ENCODE data around the gene OR2V2.
"Not testable (repeated sequence)": the region's sequence is repeated elsewhere in the genome, so short reads cannot be mapped to it uniquely, and the experiment has no call there.

Gene OR2V2

GRCh38 chr5:181118369-181118768, 29.0 kb upstream of the OR2V2 start:
- no peak for DNase-seq

GRCh38 chr5:181119105-181119504, 28.3 kb upstream of the OR2V2 start:
- DNase-seq, result no peak

DNA sequence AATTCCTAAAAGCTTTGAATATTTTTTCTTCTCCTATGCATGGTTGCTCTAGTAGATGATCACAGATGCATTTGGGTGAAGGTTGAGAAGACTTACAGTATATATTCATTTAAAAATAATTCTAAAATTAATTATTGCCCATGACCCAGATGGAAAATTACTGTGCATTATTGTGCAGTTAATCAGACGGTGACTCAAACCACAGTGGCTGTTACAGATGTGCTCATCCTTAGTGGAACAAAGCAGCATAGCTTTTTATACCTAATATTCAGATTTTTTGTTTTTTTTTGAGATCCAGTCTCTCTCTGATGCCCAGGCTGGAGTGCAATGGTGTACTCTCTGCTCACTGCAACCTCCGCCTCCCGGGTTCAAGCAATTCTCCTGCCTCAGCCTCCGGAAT, 27.1 kb upstream of the OR2V2 start:
- DNase-seq, result no peak

DNA sequence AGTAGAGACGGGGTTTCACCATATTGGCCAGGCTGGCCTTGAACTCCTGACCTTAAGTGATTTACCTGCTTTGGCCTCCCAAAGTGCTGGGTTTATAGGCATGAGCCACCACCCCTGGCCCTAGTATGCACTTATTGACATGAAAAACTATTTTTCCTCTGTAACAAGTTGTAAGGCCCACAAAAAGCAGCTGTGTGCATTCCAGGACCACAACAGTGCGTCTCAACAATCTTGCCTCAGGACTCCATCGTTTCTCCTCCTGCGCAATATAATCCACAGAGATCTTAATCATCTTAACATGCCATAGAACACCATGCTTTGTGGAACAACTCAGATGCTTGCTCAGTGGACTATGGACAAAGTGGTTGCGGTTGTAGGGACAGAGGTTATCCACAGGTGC, 26.6 kb upstream of the OR2V2 start:
- no peak for DNase-seq

DNA sequence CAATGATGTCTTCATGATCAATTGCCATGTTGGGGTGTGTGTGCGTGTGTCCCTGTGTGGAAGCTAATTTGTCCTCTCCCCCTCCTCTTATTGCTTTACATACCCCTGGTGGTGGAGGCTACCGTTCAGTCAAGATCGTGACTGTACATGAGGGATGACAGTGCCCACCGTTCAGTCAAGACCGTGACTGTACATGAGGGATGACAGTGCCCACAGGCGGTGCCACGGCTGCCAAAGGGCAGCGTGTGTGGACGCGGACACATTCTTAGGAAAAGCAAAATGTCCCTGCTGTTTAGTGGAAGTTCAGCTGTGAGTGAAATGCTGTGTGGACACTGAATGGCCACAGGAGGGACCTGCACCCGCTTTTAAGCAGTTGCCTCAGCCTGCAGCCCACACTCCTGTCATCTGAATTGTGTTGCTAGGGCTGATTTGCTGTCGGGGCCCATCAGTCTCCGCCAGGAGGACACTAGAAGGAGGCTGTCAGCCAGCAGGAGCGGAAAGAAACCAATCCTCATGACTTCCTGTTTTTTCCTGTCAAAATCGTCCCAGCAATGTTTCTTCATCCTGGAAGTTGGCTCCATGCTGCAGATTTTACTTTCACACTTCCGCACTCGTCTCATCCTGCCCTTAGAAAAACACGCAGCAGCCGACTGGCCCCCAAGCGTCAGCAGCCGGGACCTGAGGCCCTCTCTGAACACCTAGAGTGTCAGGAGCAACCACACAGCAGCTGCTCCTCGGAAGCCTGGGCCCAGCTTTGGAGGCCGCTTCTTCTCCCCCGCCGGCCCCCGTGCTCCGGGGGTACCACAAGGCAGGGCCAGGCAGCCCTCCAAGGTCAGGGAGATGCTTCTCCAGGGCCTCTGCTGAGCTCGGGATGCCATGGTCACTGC, 25.5 kb upstream of the OR2V2 start:
- DNase-seq, result no peak

DNA sequence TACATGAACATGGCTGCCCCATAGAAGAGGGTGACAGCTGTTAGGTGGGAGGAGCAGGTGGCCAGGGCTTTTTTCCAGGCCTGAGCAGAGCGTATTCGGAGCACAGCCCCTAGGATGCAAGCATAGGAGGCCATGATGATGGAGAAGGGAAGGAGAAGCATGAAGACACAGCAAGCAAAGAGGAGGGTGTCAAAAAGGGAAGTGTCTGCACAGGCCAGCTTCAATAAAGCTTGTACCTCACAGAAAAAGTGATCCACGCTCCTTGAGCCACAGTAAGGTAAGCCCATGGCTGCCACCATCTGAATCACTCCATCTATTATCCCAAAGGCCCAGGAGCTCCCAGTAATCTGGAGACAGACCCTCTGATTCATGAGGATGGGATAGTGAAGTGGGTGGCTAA, 22.9 kb upstream of the OR2V2 start:
- DNase-seq, result no peak

GRCh38 chr5:181126841-181127240, 20.5 kb upstream of the OR2V2 start:
- no peak for DNase-seq

DNA sequence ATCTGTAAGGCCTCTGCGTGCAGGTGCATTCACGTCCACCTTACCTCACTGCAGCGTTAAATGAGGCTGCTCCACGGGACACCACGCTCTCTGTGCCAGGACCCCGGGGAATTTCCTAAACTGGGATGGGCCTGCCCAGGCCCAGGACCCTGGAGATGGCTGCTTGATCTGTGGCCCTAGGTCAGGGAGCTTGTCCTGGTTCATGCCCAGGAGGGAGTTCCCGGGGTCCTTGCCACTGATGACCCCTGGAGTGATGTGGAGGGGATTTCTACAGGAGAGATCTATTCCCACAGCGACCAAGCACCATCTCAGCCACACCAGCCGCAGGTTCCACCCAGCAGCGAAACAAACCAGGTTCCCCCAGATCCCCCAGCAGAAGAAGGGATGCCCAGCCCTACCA, 19.9 kb upstream of the OR2V2 start:
- no peak for DNase-seq

DNA sequence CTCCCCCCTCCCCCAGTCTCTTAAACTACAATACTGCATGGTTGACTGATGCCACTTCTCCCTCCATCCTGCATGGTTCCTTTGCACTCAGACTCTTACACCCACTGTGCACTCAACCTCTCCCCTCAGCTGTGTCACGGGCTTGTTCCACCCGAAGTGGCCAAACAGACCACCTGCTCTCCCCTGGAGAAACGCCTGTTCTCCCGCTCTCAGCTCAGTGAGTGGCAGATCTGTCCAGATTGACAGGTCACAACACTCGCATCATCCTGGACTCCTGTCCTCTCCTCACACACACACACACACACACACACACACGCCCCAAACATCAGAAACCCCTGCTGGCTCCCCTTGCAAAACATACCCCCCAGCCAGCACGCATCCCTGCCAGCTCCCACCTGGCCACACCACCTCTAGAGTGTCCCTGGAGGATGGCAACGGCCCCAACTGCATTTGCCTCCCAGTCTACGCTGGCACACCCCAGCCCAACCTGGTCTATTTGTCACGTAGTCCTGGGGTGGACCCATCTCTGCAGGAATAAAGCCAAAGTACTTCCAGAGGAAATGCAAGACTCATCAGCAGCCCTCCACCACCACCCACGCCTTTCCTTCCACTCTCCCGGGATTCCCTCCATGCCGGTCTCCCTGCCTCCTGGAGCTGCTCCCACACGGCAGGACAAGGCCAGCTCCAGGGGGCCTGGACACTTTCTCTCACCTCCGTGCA, 19.3 kb upstream of the OR2V2 start:
- DNase-seq, result peak; percentile 52

GRCh38 chr5:181129601-181130000, 17.8 kb upstream of the OR2V2 start:
- DNase-seq, result no peak

DNA sequence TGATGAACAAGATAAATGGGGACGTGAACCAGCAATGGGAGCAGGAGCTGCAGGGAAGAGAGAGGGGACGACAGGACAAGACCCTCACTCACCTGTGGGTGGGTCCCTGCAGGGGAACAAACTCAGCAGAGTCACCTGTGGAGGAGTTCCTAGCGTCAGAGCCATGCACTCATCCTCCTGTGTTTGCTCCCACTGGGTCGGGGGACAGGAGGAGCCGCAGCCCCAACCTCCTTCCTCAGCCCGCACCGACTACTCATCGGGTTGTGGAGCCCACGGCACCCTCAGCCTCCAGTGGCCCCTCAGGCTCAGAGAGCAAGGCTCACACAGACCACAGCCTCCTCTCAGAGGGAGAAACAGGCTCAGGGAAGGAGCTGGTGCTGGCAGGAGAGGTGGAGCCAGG, 17.3 kb upstream of the OR2V2 start:
- not testable (repeated sequence) for DNase-seq

DNA sequence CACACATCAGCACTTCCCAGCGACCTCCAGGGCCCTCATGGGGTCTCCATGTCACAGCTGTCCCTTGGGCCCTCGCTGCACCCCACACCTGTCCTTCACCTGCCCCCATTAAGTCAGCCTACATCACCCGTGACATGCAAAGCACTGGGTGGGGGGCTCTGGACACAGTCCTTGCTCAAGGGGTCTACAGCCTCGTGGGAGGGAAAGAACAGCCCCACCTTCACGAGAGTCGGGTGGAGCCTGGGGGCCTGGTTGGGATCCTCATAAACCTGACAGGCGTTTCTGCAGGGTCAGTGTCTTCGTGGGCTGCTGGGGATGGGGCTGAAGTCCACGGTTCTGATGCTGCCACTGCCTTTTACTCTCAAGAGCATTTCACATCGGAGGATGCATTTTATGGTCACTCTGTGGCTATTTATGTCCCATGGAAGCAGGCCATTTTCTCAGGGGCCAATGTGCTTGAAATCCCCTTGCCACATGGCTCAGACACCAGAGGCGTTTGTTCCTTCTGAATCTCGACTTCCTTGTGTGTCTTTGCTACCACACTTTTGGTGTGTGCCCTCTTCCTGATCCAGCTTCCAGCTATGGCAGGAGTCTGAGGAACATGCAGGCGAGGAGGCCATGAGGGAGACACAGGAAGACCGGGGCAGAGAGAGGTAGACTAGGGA, 16.4 kb upstream of the OR2V2 start, which contains the start of gene OR2V1:
TSS of gene OR2V1 (minus strand) at position 338 of the 665 bp plus-strand sequence. CDS start 5,865 bp downstream, outside the sequence.
- no peak for DNase-seq

GRCh38 chr5:181131514-181131913, 15.9 kb upstream of the OR2V2 start:
- DNase-seq, result no peak

GRCh38 chr5:181133083-181133482, 14.3 kb upstream of the OR2V2 start:
- DNase-seq, result no peak

GRCh38 chr5:181133610-181134231, 13.7 kb upstream of the OR2V2 start:
- no peak for DNase-seq

DNA sequence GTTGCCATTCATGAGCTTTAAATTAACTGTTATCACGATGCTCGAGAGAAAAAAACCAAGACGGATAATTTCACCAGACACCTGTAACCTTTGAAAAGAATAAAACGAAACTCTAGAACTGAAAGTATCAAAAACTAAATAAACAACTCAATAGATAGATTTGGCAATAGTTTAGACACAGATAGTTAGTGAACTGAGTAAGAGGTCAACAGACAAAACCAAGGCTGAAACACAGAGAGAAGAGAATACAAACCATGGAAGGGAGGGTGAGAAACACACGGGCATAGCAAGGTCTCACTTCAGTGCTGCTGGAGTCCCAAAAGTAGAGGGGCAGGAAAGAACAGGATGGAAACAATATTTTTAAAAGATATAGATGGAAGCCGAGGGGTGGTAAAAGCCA, 13.1 kb upstream of the OR2V2 start:
- no peak for DNase-seq

- DNase-seq, result no peak
These were observed 10.9 kb upstream of the OR2V2 start for GRCh38 chr5:181136361-181136955.

GRCh38 chr5:181138258-181138657, 9.1 kb upstream of the OR2V2 start:
- no peak for DNase-seq

GRCh38 chr5:181140766-181141165, 6.6 kb upstream of the OR2V2 start:
- no peak for DNase-seq

DNA sequence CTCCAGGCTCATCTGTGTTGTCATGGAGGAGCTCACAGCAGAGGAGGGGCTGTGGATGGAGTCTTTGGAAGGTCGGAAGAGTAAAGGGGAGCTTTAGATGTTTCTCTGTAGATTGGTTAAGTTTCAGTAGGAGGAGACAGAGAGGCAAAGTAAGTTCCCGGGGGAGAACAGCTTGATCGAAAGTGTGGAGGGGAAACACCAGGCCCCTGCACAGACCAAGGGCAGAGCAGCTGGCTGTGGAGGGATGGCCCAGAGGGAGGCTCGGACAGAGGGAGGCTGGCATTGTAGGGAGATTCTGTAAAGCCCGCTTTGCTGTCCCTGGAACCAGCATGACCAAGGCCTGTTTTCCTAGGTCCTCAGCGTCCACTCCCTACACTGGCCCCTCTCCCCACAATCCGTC, 5.3 kb upstream of the OR2V2 start:
- DNase-seq, result no peak

- DNase-seq, result no peak
These were observed 2.3 kb upstream of the OR2V2 start for GRCh38 chr5:181145133-181145532.

- DNase-seq, result no peak
These were observed 2.0 kb downstream of the OR2V2 start for GRCh38 chr5:181149355-181149754.

Data from NCI-H187 treated with DMSO at 0.1 percent for 48 hours (cell line).